GM21447 (cell line): ENCODE measurements around the gene C17orf75.

Experiments
- ATAC-seq: cut with Tn5 transposase; IDR thresholded peaks from one replicate; pipeline ENCODE4 v1.9.1; 2021; ENCODE audit not compliant: unreplicated experiment

The C17orf75 gene

DNA sequence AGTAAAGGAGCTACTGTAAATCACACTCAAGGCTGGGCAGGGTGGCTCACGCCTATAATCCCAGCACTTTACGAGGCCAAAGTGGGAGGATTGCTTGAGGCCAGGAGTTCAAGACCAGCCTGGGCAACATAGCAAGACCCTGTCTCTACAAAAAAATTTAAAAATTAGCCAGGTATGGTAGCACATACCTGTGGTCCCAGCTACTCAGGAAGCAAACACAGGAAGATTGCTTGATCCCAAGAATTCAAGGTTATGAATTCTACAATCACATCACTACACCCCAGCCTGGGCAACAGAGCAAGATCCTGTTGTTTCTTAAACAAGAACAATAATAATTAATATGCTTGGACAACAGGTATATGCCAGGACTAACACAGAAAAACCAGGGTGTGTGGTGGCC lies 63.2 kb downstream of the C17orf75 start:
- no peak for ATAC-seq
